ENCODE results near the gene SERPINF2.
"Not testable (repeated sequence)": the region's sequence is repeated elsewhere in the genome, so short reads cannot be mapped to it uniquely, and the experiment has no call there.

The SERPINF2 gene

DNA sequence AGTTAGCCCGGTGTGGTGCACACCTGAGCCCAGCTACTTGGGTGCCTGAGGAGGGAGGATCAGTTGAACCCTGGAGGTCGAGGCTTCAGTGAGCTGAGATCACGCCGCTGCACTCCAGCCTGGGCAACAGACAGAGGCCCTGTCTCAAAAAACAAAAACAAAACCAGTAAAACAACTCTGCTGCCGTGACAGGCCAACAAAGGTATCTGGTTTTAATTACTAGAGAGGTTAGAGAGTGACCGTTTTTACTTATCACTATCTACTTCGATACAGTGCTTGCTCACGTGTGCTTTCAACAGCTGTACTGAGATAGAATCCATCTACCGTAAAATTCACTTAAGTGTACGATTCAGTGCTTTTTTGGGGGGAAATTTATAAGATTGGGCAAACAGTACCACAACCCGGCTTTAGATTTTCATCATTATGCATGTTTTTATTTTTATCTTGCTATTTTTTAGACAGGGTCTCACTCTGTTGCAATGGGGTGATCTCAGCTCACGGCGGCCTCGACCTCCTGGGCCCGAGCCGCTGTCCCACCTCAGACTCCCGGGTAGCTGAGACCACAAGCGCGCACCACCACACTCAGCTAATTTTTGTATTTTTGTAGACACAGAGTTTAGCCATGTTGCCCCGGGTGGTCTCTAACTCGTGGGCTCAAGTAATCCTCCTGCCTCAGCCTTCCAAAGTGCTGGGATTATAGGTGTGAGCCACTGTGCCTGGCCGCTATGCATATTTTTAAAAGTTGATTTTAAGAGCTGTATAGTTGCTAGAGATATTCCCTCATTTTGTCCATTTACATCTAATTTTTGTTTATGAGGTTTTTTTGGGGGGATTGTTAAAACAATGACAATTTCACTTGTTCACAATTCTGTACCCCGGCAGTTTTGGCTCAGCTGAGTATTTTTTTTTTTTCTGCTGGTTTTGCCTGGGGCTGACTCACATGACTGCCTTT, 50.1 kb downstream of the SERPINF2 start:
- no peak for DNase-seq

DNA sequence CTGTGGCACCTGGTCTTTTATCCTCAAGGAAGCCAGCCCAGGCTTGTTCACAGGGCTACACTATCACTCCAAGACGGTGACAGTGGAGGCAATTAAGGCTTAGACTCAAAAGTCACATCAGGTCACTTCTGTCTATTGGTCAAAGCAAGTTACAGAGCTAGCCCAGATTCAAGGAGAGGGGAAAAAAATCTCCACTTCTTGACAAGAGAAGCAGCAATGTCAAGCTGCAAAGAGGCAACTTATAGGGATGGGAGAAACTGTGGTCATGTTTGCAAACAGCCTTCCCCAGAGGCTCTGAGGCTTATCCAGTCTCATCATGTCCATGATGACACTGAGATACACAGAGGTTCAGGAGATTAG, 50.8 kb downstream of the SERPINF2 start:
- DNase-seq, result no peak

DNA sequence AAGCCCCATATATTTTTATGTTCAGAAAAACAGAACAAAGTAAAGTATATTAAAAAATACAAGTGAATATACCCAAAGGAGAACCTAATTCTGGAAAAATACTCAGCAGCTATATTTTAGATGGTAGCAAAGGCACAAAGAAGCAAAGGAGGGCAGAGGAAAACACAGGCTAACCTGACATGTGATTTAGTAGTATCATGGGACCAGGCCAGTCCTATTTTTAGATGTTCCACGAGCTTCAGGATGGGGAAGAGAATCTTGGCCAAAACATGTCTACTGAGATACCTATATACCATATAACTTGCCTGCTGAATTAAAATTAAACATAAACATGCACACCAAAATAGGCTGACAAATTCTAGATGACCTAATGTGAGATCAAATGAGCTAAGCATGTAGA, 54.1 kb downstream of the SERPINF2 start:
- DNase-seq, result no peak

DNA sequence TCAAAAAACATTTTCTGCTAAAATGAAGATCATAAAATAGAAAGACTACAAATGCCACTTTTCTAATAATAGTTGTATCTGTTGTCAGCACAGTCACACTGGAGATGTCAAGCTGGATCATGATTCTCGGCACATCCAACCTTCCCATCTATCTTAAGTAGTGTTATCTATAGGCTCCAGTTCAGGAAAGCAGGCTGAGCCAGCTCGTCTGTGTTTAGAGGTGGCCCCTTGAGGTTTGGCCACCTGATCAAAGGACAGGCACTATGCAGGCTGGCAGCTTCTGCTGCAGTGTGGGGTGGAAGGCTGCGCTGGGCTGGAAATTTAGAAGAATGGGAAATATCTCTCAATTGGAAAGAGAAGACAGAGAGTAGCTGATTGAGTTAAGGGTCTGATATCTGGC, 54.7 kb downstream of the SERPINF2 start:
- DNase-seq, result no peak

DNA sequence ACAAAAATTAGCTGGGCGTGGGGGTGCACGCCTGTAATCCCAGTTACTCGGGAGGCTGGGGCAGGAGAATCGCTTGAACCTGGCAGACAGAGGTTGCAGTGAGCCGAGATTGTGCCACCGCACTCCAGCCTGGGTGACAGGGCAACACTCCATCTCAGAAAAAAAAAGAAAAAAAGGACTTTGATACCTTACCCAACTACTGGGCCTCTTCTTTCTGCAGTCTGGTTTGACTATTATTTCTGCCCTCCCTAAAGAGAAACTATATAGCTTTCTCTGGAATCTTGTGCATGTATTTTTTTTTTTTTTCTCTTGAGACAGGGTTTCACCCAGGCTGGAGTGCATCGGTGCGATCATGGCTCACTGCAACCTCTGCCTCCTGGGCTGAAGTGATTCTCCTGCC, 55.2 kb downstream of the SERPINF2 start:
- DNase-seq, result not testable (repeated sequence)

DNA sequence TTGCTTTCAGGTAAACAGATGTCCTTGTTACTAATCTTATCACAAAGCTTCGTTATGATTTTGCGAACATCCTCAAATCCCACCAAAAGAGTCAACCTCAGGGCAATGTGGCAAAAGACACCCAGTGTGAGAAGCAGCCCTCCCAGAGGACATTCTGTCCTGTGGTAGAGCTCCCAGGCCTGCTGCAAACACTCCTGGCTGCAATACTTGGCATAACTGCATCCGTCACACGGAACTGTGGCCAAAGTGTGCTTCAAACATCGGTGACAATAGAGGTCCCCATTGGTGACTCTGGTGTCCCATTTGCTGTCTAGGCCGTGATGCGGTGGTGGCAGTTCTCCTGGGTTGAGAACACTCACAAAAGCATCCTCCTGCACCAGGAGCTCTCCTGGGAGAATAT, 57.6 kb downstream of the SERPINF2 start:
- DNase-seq, result no peak

DNA sequence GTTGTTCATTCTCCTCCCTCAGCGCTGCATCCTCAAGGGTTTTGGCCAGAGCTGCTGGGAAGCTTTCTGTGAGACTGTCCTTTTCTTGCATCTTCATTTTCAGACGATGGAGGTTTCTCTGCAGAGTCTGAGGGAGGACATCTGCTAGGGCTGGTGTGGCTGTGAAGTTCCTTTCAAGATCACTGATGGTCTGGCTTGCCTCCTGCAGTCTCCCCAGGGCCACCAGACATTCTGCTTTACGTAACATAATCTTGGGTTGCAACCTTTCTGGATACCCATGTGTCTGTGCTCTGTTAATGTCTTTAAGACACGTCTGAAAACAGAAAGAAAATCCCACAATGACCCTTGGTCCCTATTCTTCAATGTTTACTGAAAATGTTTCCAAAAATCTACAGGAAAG, 58.0 kb downstream of the SERPINF2 start:
- no peak for DNase-seq

DNA sequence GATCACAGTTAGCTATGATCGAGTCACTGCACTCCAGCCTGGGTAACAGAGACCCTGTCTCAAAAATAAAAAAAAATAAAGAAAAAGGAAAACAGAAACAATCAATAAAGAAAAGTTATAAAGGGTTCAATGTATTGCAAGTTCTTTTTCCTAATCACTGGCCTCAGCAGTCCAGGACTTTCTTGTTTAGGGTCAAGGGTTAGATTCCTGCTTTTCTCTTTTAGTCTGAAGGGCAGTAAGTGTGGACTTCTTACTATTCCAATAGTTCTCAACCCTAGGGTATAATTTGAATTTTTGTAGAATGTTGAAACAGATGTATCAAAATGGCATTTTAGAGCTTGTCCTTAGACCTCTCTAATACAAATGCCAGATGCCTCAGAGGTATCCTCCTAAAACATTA, 59.8 kb downstream of the SERPINF2 start:
- DNase-seq, result no peak

DNA sequence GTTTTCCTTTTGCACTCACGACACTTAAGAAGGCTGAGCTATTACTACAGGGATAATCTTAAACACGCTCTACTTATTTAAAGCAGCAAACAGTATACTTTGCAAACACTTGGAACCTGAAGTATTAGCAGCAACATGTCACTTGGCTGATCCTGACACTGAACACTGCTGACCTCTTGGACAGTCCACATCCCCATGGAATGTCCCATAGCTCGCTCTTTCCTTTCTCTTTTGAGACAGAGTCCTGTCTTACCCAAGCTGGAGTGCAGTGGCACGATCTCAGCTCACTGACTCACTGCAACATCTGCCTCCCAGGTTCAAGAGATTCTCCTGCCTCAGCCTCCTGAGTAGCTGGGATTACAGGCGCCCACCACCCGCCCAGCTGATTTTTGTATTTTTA, 60.6 kb downstream of the SERPINF2 start:
- DNase-seq, result no peak
